Adrenal gland (tissue), 12 donors: ENCODE data around the gene AUTS2. TPM values are rescaled to one million over a fixed set of nuclear protein-coding genes. Genes with fewer than 3 reads are reported as not detected.

Source experiments
- DNase-seq, 7 donors: peaks; one replicate each; pipeline ENCODE4 v3.0.0-alpha.2; 2019 to 2020
- H3K27ac ChIP-seq, 5 donors: fragments of 200-600 bp; sonication (generic) in 4 of 5; 1 replicate in 3 of 5; 2 replicates in 2 of 5; pipeline versions ENCODE4 v1.5.1 to v1.8.0; 2016 to 2020; ENCODE audit warnings: mild to moderate bottlenecking in 1 of 5
- H3K27me3 ChIP-seq: fragments of 200-600 bp; 2 replicates; pipeline ENCODE4 v1.8.0; 2021
- H3K36me3 ChIP-seq, 2 donors: fragments of 200-600 bp; replicated peaks in 1 of 2; 1 replicate in 1 of 2; 2 replicates in 1 of 2; pipeline versions ENCODE4 v1.5.1 to v1.8.0; 2018 to 2022
- H3K4me1 ChIP-seq, 2 donors: fragments of 200-600 bp; replicated peaks in 1 of 2; 1 replicate in 1 of 2; 2 replicates in 1 of 2; pipeline versions ENCODE4 v1.5.1 to v1.8.0; 2018 to 2021
- H3K4me3 ChIP-seq, 4 donors: fragments of 200-600 bp; sonication (generic) in 3 of 4; one replicate each; pipeline ENCODE4 v1.5.1; 2016 to 2018
- H3K9me3 ChIP-seq, 3 donors: fragments of 200-600 bp; sonication (generic) in 1 of 3; replicated peaks in 1 of 3; 1 replicate in 2 of 3; 2 replicates in 1 of 3; pipeline versions ENCODE4 v1.5.1 to v1.8.0; 2016 to 2021
- CTCF ChIP-seq, 6 experiments: fragments of 450-650 bp in 4 of 6; fragments of 200-600 bp in 2 of 6; sonication (generic) in 1 of 6; IDR thresholded peaks; 1 replicate in 5 of 6; 2 replicates in 1 of 6; pipeline versions ENCODE4 v1.5.1 to v1.8.0; 2016 to 2021; ENCODE audit warnings: antibody characterized with exemption in 6 of 6, mild to moderate bottlenecking in 2 of 6, moderate library complexity in 1 of 6
- POLR2A ChIP-seq, 2 donors: fragments of 450-650 bp; IDR thresholded peaks; one replicate each; pipeline ENCODE4 v1.6.1; 2017; ENCODE audit warnings: antibody characterized with exemption in 2 of 2, mild to moderate bottlenecking in 2 of 2, moderate library complexity in 1 of 2
- WGBS, 4 donors: extraction: QIAGEN DNeasy Blood & Tissue Kit in 2 of 4; methylation state at CpG; one replicate each; pipeline versions ENCODE4 v1.1.5 to v1.1.7; 2013 to 2017; 5-methylcytosine and 5-hydroxymethylcytosine counted together
- intact Hi-C, 2 donors: fragments of 100-400 bp; cut with DNase I; formaldehyde crosslinking; loops; one replicate each; pipeline versions ENCODE4 v1.14.1 to v1.15.0; 2022 to 2023
- polyA plus RNA-seq, 3 donors: library from polyadenylated mRNA; stranded (reverse); fragments of 200-250 nt in 2 of 3; fragments of 350-450 nt in 1 of 3; fragmentation: Illumina TruSeq in 1 of 3; extraction: RNeasy Lipid Tissue Mini Kit (QIAGEN cat#74804) in 1 of 3; gene quantifications; one replicate each; pipeline ENCODE4 v1.2.3, GENCODE V29; 2013 to 2014
- total RNA-seq, 9 donors: library from RNA; depleted of rRNA in 4 of 9; stranded (reverse); fragments of >200 nt in 4 of 9; fragments of 120-200 nt in 1 of 9; fragmentation: NEBNext Ultra II Directional in 1 of 9; extraction: Animal tissue kit (Norgen Biotek cat#: 25700) in 1 of 9; gene quantifications; one replicate each; pipeline versions ENCODE4 v1.1.0 to v1.2.4, GENCODE V29; 2013 to 2023
- donor health status: healthy with polysubstance abuse.
- donor health status: Bipolar disorder and iron deficiency.
- donor health status: DM: yes; HTN: yes; CAD: no.
- donor health status: DM: no; HTN: no; CAD: no.
- donor health status: DM: no; HTN: no; CAD: no.
- donor health status: DM: yes; HTN: yes; CAD: no.

AUTS2 gene
- total and polyA plus RNA-seq, 12 donors, result 6.4 to 44.0 (median 15.2) TPM

DNA sequence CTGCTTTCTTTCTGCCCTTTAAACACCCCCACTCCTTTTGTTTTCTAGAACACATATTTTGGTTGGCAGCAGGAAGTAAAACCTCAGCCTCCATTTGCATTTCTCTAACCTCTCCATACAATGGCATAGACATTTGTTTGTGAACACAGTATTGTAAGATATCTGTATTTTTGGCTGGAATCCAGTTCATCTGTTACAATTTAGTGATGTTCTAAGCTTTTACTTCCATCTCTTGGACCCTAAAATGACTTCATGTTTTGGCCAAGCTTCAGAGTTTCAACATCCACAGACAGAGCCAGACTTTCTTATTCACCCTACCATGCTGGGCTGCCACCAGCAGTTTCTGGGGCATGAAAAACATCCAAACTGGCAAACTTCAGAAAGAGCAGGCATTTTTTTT, 21.1 kb upstream of the AUTS2 start:
- intact Hi-C loops, result no loop called here
- no peak for TF ChIP-seq CTCF (IDR thresholded peaks at IDR 0.05)
- TF ChIP-seq POLR2A (IDR thresholded peaks at IDR 0.05), result no peak
- Histone ChIP-seq H3K27ac (no peak overlapping the region), H3K36me3 (no peaks in the 10 kb centered on the region), H3K9me3 (no peaks in the 10 kb centered on the region), H3K4me3 (no peak overlapping the region), H3K27me3 (no peaks in the 10 kb centered on the region), H3K4me1 (no peaks in the 10 kb centered on the region)
- DNase-seq, result no peak

DNA sequence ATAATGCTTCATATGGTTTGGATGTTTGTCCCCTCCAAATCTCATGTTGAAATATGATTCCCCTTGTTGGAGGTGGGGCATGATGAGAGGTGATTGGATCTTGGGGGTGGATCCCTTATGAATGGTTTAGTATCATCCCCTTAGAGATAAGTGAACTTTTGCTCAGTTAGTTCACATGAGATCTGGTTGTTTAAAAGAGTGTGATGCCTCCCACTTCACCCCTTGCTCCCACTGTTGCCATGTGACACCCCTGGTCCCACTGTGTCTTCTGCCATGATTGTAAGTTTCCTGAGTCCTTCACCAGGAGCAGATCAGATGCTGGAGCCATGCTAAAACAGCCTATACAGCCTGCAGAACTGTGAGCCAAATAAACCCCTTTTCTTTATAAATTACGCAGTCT, 13.1 kb upstream of the AUTS2 start:
- DNase-seq, result no peak
- H3K36me3 ChIP-seq, result no peaks in the 10 kb centered on the region
- no peak overlapping the region for H3K4me3 ChIP-seq
- WGBS, 4 donors, result 86 to 100% (median 97%) methylated on average over 1 of the region's 1 CpG
- H3K9me3 ChIP-seq, result no peaks in the 10 kb centered on the region
- intact Hi-C loops, result no loop called here
- no peaks in the 10 kb centered on the region for H3K27me3 ChIP-seq
- H3K27ac ChIP-seq, result no peak overlapping the region
- no peak for TF ChIP-seq CTCF (IDR thresholded peaks at IDR 0.05)
- TF ChIP-seq POLR2A (IDR thresholded peaks at IDR 0.05), result no peak
- H3K4me1 ChIP-seq, result no peaks in the 10 kb centered on the region

GRCh38 chr7:69586321-69586720, 12.0 kb upstream of the AUTS2 start:
- no peaks in the 10 kb centered on the region for H3K9me3 ChIP-seq
- WGBS, 4 donors, result 74 to 85% (median 80%) methylated on average over 3 of the region's 3 CpGs
- H3K4me3 ChIP-seq, result no peak overlapping the region
- intact Hi-C loops, result no loop called here
- no peaks in the 10 kb centered on the region for H3K4me1 ChIP-seq
- no peaks in the 10 kb centered on the region for H3K27me3 ChIP-seq
- TF ChIP-seq CTCF (IDR thresholded peaks at IDR 0.05) (no peak), POLR2A (IDR thresholded peaks at IDR 0.05) (no peak)
- DNase-seq, result no peak
- H3K36me3 ChIP-seq, result no peaks in the 10 kb centered on the region
- H3K27ac ChIP-seq, result no peak overlapping the region

- H3K27ac ChIP-seq, result no peak overlapping the region
- intact Hi-C loops, result no loop called here
- H3K27me3 ChIP-seq, result no peaks in the 10 kb centered on the region
- no peaks in the 10 kb centered on the region for H3K36me3 ChIP-seq
- DNase-seq, result no peak
- H3K4me3 ChIP-seq, result no peak overlapping the region
- no peaks in the 10 kb centered on the region for H3K9me3 ChIP-seq
- no peak for TF ChIP-seq POLR2A (IDR thresholded peaks at IDR 0.05)
- no peak for TF ChIP-seq CTCF (IDR thresholded peaks at IDR 0.05)
- WGBS, 4 donors, result 81 to 82% (median 82%) methylated on average over 5 of the region's 5 CpGs
- H3K4me1 ChIP-seq, result no peaks in the 10 kb centered on the region
Observed at GRCh38 chr7:69588773-69589172, 9.5 kb upstream of the AUTS2 start.
